ENCODE data around the gene FNDC5.

GRCh38 chr1:32900371-32900955 lies 29.8 kb upstream of the FNDC5 start:
- TF ChIP-seq CTCF (conservative IDR thresholded peaks at IDR 0.05; ENCODE audit: low read length) (no peak), EZH2phosphoT487 (IDR thresholded peaks at IDR 0.05; ENCODE audit: borderline replicate concordance) (no peak)

All from Loucy (cell line).